D341Med (cell line): ENCODE data around the gene SCCPDH.
"Not testable (repeated sequence)": the region's sequence is repeated elsewhere in the genome, so short reads cannot be mapped to it uniquely, and the experiment has no call there.

Experiments used
- DNase-seq: peaks from one replicate; pipeline ENCODE4 v3.0.0; 2012; ENCODE audit warnings: low spot score

The SCCPDH gene

GRCh38 chr1:246724016-246724730 is at the start of gene SCCPDH:
Gene SCCPDH (plus strand): TSS chr1:246724409. CDS start chr1:246724423, 14 bp downstream.
- DNase-seq, result peak; percentile 99

GRCh38 chr1:246677842-246678241 is 46.4 kb upstream of the SCCPDH start:
- no peak for DNase-seq

- DNase-seq, result no peak
Measured at GRCh38 chr1:246678816-246679793, 45.1 kb upstream of the SCCPDH start.

- no peak for DNase-seq
Measured at GRCh38 chr1:246679794-246680177, 44.4 kb upstream of the SCCPDH start.

- no peak for DNase-seq
Measured at GRCh38 chr1:246680190-246680589, 44.0 kb upstream of the SCCPDH start.

GRCh38 chr1:246680696-246681130 is 43.5 kb upstream of the SCCPDH start:
- no peak for DNase-seq

GRCh38 chr1:246681900-246682895 is 42.0 kb upstream of the SCCPDH start:
- peak; percentile 69 for DNase-seq

GRCh38 chr1:246683521-246683920 is 40.7 kb upstream of the SCCPDH start:
- no peak for DNase-seq

- DNase-seq, result no peak
Measured at GRCh38 chr1:246687002-246687401, 37.2 kb upstream of the SCCPDH start.

- peak; percentile 91 for DNase-seq
Measured at GRCh38 chr1:246689409-246690008, 34.7 kb upstream of the SCCPDH start.

- DNase-seq, result no peak
Measured at GRCh38 chr1:246690100-246690499, 34.1 kb upstream of the SCCPDH start.

GRCh38 chr1:246691622-246692495 is 32.4 kb upstream of the SCCPDH start:
- no peak for DNase-seq

GRCh38 chr1:246694213-246694895 is 29.9 kb upstream of the SCCPDH start:
- not testable (repeated sequence) for DNase-seq

- no peak for DNase-seq
Measured at GRCh38 chr1:246695136-246695535, 29.1 kb upstream of the SCCPDH start.

- DNase-seq, result no peak
Measured at GRCh38 chr1:246695666-246696065, 28.5 kb upstream of the SCCPDH start.

- no peak for DNase-seq
Measured at GRCh38 chr1:246698466-246699094, 25.6 kb upstream of the SCCPDH start.

- DNase-seq, result peak; percentile 90
Measured at GRCh38 chr1:246699095-246699735, 25.0 kb upstream of the SCCPDH start.

GRCh38 chr1:246703581-246703980 is 20.6 kb upstream of the SCCPDH start:
- no peak for DNase-seq

- no peak for DNase-seq
Measured at GRCh38 chr1:246705368-246705767, 18.8 kb upstream of the SCCPDH start.
